ENCODE data around the gene GTPBP10.
A peak's percentile ranks its signal among the peaks of the same experiment; 100 is the strongest.
"Not testable (repeated sequence)": the region's sequence is repeated elsewhere in the genome, so short reads cannot be mapped to it uniquely, and the experiment has no call there.

GTPBP10 gene

DNA sequence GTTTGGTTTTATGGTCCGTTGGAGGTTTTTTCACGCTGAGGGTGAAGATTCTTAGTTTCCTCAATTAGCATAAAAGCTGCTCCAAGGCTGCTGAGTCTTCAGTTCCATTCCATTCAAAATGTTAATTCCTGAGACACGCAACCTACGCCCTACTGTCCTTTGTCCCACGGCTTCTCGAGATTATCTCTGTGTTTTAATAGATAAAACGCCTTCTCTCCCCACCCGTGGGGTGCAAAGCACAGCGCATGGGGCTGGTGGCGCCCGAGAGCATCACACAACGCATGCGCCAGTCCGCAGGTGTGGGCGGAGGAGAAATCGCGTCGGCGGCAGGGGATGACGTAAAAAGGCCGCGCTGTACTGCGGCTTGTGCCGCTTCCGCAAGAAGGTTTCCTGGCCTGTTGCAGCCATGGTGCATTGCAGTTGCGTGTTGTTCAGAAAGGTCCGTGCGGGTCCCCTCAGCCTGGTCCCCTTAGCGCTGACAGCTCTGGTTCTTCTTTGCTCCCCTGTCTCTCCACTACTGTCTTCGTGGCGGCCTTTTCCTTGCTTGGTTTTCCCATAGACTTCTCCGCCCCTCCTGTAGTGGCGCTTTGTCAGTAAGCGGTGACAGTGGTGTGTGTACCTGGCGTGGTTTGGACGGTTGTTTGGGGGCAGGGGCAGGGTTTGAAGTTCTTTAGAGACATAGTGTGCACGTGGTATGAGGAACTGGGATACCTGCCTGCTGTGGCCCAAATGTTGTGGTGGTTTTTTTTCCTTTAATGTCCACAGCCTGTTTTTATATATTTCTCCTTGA, at the start of gene GTPBP10:
GTPBP10 (plus strand) TSS at position 381 of the 790 bp plus-strand sequence; CDS start at position 407, 26 bp downstream.
- peak; percentile 88 to 91 for DNase-seq (ENCODE audit: low read depth in 2 of 2)

DNA sequence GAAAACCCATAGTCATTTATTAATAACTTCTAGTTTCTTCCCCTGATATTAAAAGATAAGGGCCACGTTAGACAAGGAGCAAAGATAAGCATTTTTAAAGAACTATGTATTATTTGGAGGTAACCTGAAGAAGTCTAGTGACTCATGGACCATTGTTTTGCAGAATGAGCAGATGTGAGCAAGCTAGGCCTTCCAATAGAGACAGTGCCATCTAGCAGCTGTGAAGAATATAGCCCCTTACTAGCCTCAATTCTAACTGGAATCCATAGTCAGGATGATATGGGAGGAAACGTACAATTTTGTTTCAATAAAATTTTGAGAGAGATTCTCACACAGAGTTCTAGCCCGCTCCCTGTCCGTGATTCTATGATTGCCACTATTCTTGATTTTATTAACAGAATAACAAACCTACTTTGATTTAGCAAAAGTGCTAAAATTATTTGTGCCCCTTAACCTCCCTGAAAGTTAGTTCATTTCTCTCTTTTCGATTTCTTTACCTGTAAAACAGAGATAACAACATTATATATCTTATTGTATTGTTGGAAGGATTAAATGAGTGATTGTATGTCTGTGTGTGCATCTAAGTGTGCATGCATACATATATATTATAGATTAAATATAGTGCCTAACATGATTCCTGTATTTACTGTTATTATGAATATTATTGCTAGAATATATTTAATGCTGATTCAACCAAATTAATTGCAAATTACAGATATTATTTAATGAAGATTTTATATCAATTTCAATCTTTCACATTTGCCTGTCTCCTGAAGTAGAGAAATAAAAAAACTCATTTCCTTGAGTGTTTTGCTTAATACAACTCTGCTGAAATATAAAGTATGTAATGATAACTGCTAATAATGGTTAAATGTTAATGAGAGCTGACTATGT, 48.1 kb upstream of the GTPBP10 start:
- DNase-seq (ENCODE audit: low read depth in 2 of 2): no peak

DNA sequence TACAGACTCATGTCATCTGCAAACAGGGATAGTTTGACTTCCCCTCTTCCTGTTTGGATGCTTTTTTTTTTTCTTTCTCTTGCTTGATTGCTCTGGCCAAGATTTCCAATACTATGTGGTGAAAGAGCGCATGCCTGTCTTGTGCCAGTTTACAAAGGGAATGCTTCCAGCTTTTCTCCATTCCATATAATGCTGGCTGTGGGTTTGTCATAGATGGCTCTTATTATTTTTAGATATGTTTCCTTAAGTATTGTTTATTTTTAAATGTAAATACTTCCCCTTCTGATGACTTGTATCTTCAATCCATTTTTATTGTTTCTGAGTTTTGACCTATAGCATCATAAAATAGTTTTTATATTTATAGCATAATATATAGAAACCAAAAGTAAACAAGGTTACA, 43.3 kb upstream of the GTPBP10 start:
- DNase-seq (ENCODE audit: low read depth in 2 of 2): no peak

GRCh38 chr7:90309872-90310271, 36.6 kb upstream of the GTPBP10 start:
- DNase-seq (ENCODE audit: low read depth in 2 of 2): no peak

GRCh38 chr7:90311175-90311574, 35.3 kb upstream of the GTPBP10 start:
- DNase-seq (ENCODE audit: low read depth in 2 of 2): no peak

DNA sequence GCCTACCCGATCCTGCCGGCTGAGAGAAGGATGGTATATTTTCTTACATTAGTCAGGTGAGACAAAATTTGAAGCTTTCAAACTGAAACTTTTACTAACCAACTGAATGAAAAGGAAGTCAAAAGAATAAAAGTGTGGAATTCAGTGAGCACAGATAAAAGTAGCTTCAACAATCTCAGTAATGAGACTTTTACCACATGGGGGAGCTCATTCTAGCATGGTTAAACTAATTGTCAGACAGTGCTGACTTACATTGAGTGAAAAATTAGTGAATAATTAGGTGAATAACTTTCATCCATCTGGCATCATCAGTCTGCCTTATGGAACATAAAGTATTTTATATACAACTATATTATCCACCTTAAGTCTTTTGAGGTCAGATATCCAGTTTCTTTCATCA, 33.8 kb upstream of the GTPBP10 start:
- no peak for DNase-seq (ENCODE audit: low read depth in 2 of 2)

GRCh38 chr7:90313907-90314306, 32.6 kb upstream of the GTPBP10 start:
- DNase-seq (ENCODE audit: low read depth in 2 of 2): no peak

DNA sequence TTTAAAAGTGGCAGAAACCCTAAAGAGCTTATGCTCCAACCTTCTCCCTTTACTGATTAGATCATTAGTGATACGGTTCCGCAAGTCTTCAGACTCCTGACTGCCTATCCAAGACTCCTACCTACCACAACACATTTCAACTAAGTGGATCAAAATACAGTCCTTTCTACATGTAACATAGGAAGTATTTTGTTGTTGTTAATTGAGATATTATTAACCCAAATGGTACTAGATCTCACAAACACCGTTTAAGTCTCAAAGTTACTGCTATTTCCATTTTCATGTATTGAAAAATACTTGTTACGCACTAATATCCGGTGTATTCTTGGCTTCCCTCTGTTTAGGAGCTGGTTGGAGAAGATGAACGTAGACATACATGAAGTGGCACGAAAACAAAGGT, 26.5 kb upstream of the GTPBP10 start:
- DNase-seq (ENCODE audit: low read depth in 2 of 2): no peak

DNA sequence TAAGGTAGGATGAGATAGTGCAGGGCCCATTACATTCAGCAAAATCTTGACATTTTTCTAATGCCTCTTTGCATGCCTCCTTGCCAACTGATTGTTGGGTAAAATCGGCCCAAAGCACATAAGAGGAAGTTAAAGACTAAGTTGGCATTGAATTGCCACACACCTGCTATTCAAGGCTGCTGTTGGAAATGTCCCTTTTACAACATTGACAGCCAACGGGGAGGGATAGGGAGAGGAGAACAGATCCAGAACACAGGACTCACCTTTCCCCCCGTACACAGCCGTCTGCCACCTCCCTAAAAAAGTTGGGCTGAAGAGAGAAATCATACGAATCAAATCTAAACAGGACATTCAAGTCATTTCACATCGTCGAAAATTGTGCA, 26.1 kb upstream of the GTPBP10 start:
- no peak for DNase-seq (ENCODE audit: low read depth in 2 of 2)

DNA sequence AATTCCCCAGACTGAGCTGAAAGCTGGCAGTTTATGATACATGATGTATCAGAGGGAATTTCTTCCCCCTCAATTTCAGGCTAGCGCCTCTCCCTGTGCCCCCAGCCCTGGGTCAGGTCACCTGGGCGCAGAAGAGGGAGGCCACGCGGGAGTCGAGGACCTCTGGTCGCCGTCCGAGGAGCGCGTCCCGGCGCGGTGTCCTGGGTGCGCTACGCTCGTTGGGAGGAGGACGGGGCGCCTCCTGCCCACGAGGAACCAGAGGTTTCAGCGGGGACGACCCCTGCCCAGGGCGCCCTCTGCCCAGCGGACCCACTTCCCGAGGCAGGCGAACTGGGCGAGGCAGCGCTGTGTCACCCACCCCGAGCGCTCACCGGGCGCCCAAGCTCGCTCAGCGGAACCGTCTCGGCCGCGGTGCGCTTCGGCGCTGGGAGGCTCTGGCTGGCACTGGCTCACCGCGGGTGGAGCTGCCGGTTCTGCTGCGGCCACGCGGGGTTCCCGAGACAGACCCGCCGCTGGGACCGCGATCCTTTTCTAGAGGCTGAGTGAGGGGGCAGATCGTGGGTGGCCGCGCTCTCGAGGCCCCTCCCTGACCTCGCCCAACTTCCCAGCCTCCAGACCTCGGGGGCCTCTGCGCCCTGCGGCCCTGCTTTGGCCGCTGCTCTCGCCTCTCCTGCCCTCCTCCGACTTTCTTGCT, 25.6 kb upstream of the GTPBP10 start, which contains the start of gene FAM237B:
FAM237B (minus strand) TSS at position 504 of the 694 bp plus-strand sequence. CDS start 1,556 bp downstream, outside the sequence.
- no peak for DNase-seq (ENCODE audit: low read depth in 2 of 2)

DNA sequence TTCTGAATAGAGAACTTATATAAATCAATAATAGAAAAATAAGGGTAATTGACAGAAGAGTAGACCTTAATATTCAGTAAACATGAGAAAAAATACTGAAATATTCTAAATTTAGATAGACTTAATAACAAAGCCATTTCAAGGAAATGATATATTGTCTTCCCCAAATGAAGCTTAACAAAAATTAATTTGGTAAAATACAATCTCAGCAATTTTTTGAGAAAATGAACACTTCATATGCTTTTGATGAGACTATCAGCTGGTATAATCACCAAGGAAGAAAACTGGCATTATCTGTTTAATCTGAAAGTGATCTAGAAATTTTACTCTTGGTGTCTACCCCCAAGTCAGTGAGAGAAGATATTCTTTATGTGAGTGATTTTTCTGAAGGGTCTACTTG, 23.7 kb upstream of the GTPBP10 start:
- no peak for DNase-seq (ENCODE audit: low read depth in 2 of 2)

DNA sequence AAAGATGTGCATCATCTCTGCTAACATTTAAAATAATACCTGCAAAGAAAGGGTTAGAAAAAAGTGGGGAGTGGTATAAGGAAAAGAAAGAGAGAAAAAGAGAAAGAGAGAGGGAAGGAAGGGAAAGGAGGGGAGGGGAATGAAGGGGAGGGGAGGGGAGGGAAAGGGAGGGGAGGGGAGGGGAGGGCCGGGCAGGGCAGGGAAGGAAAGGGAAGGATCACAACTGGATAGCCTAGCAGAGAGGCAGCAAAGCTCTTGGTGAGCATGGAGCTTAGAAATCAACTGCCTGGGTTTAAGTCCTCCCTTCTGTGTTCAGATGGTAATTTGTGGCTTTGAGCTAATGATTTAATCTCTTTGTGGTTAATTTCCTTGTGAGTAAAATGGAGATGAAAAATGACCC, 20.0 kb upstream of the GTPBP10 start:
- DNase-seq (ENCODE audit: low read depth in 2 of 2): no peak

GRCh38 chr7:90334193-90334843, 12.2 kb upstream of the GTPBP10 start:
- no peak for DNase-seq (ENCODE audit: low read depth in 2 of 2)

- not testable (repeated sequence) for DNase-seq (ENCODE audit: low read depth in 2 of 2)
These were observed 11.6 kb upstream of the GTPBP10 start for GRCh38 chr7:90334926-90335325.

- no peak for DNase-seq (ENCODE audit: low read depth in 2 of 2)
These were observed 9.4 kb upstream of the GTPBP10 start for GRCh38 chr7:90337106-90337505.

GRCh38 chr7:90345016-90345415, 1.5 kb upstream of the GTPBP10 start:
- no peak for DNase-seq (ENCODE audit: low read depth in 2 of 2)

DNA sequence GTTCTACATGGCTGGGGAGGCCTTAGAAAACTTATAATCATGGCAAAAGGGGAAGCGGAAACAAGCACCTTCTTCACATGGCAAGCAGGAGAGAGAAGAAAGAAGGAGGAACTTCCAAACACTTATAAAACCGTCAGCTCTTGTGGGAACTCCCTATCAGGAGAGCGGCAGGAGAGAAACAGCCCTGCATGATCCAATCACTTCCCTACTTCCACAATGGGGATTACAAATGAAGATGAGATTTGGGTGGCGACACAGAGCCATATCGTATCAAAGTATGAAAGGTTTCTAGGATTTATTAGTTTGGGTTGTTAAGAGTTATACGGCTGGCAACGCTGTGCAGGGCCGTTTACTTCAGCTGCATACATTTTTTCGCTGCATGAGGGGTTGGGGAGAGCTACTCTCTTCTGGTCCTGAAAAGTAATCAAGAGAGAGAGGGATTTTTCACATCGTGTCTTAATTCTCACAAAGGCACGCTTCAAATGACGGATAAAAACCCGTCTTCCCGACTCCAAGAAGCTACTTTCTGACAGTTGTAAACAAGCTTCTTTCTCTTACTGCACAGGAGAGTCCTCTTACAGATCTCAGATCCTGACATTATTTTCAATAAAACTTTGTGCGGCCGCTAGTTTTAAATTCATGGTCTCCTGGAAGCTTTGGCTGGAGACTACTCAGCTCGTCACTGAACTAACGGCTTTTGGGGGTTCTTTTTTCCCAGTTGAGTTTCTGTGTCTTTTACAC, 751 bp upstream of the GTPBP10 start:
- no peak for DNase-seq (ENCODE audit: low read depth in 2 of 2)

GRCh38 chr7:90347759-90348158, 1.2 kb downstream of the GTPBP10 start:
- DNase-seq (ENCODE audit: low read depth in 2 of 2): no peak

- DNase-seq (ENCODE audit: low read depth in 2 of 2): no peak
These were observed 2.8 kb downstream of the GTPBP10 start for GRCh38 chr7:90349305-90349704.

DNA sequence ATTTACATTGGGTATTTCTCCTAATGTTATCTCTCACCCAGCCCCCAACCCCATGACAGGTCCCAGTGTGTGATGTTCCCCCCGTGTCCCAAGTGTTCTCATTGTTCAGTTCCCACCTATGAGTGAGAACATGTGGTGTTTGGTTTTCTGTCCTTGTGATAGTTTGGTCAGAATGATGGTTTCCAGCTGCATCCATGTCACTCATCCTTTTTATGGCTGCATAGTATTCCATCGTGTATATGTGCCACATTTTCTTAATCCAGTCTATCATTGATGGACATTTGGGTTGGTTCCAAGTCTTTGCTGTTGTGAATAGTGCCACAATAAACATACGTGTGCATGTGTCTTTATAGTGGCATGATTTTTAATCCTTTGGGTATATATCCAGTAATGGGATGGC, 3.5 kb downstream of the GTPBP10 start:
- not testable (repeated sequence) for DNase-seq (ENCODE audit: low read depth in 2 of 2)

DNA sequence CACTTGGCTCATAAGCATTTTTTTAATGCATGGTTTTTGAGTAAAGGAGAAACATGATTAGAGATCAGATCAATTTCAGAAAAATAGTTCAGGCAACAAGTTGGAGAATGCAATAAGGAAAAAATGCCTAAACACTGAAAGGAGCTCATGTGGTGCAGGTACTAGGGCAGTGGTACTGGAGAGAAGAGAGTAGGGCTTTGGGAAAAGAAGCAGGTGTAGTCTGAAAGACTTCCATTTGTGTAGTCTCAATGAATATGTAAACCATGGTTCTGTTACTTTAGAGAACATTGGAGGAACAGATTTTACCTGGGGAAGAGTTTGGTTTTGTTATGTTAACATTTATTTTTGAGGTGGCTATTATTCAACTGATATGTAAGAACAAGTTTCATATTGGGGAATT, 5.5 kb downstream of the GTPBP10 start:
- DNase-seq (ENCODE audit: low read depth in 2 of 2): no peak
